Liver (tissue), 9 donors: ENCODE measurements around the gene TIPRL. TPM values are rescaled to one million over a fixed set of nuclear protein-coding genes. Genes with fewer than 3 reads are reported as not detected.

ENCODE experiments used
- DNase-seq: peaks from one replicate; pipeline ENCODE4 v3.0.0-alpha.2; 2017; ENCODE audit warnings: low spot score
- H3K27ac ChIP-seq, 2 donors: one replicate each; pipeline ENCODE4 v1.7.0; 2013; ENCODE audit warnings: inconsistent platforms in 2 of 2, low read length in 2 of 2, control low read depth in 1 of 2, low read depth in 1 of 2, mild to moderate bottlenecking in 1 of 2
- H3K27me3 ChIP-seq, 4 donors: one replicate each; pipeline versions ENCODE4 v1.6.1 to v1.7.0; 2013; ENCODE audit warnings: low read length in 3 of 4, inconsistent platforms in 1 of 4, mild to moderate bottlenecking in 1 of 4, moderate library complexity in 1 of 4; ENCODE audit not compliant: control insufficient read depth in 4 of 4, insufficient read depth in 4 of 4
- H3K36me3 ChIP-seq, 4 donors: one replicate each; pipeline versions ENCODE4 v1.6.1 to v1.7.0; 2013; ENCODE audit warnings: low read length in 3 of 4, mild to moderate bottlenecking in 3 of 4, low read depth in 1 of 4, moderate library complexity in 1 of 4; ENCODE audit not compliant: control insufficient read depth in 4 of 4, insufficient read depth in 3 of 4
- H3K4me1 ChIP-seq, 4 donors: one replicate each; pipeline versions ENCODE4 v1.6.1 to v1.7.0; 2013; ENCODE audit warnings: low read length in 3 of 4, mild to moderate bottlenecking in 3 of 4, moderate library complexity in 1 of 4; ENCODE audit not compliant: control insufficient read depth in 4 of 4, insufficient read depth in 4 of 4
- H3K4me3 ChIP-seq, 3 donors: one replicate each; pipeline versions ENCODE4 v1.6.1 to v1.7.0; 2013; ENCODE audit warnings: low read length in 3 of 3, control low read depth in 1 of 3, low read depth in 1 of 3, mild to moderate bottlenecking in 1 of 3
- H3K9ac ChIP-seq, 2 donors: one replicate each; pipeline ENCODE4 v1.7.0; 2013; ENCODE audit warnings: low read length in 2 of 2, mild to moderate bottlenecking in 2 of 2, moderate library complexity in 2 of 2, control low read depth in 1 of 2, low read depth in 1 of 2
- H3K9me3 ChIP-seq, 4 donors: one replicate each; pipeline versions ENCODE4 v1.6.1 to v1.7.0; 2013; ENCODE audit warnings: low read length in 3 of 4; ENCODE audit not compliant: control insufficient read depth in 4 of 4
- EGR1 ChIP-seq, 2 donors: IDR thresholded peaks; 2 replicates each; pipeline ENCODE4 v1.6.1; 2016 to 2018; ENCODE audit warnings: antibody characterized with exemption in 2 of 2, low read depth in 2 of 2
- FOXA1 ChIP-seq: IDR thresholded peaks from 2 replicates; pipeline ENCODE4 v1.6.1; 2016; ENCODE audit warnings: antibody characterized with exemption
- FOXA2 ChIP-seq: IDR thresholded peaks from 2 replicates; pipeline ENCODE4 v1.6.1; 2016; ENCODE audit warnings: antibody characterized with exemption
- GABPA ChIP-seq, 2 donors: IDR thresholded peaks in 1 of 2; conservative IDR thresholded peaks in 1 of 2; 2 replicates each; pipeline ENCODE4 v1.6.1; 2016; ENCODE audit warnings: antibody characterized with exemption in 2 of 2, mild to moderate bottlenecking in 1 of 2, moderate library complexity in 1 of 2
- HNF4A ChIP-seq, 2 donors: conservative IDR thresholded peaks; 2 replicates each; pipeline ENCODE4 v1.6.1; 2016; ENCODE audit warnings: antibody characterized with exemption in 2 of 2, mild to moderate bottlenecking in 2 of 2
- HNF4G ChIP-seq: IDR thresholded peaks from 2 replicates; pipeline ENCODE4 v1.6.1; 2016; ENCODE audit warnings: antibody characterized with exemption
- JUND ChIP-seq, 2 donors: IDR thresholded peaks; 2 replicates each; pipeline ENCODE4 v1.6.1; 2016; ENCODE audit warnings: antibody characterized with exemption in 2 of 2
- NR2F2 ChIP-seq: IDR thresholded peaks from 2 replicates; pipeline ENCODE4 v1.6.1; 2016; ENCODE audit warnings: antibody characterized with exemption
- RAD21 ChIP-seq, 2 donors: IDR thresholded peaks; 2 replicates each; pipeline ENCODE4 v1.6.1; 2016; ENCODE audit warnings: antibody characterized with exemption in 2 of 2, mild to moderate bottlenecking in 2 of 2
- RXRA ChIP-seq, 2 donors: IDR thresholded peaks; 2 replicates each; pipeline ENCODE4 v1.6.1; 2017 to 2018; ENCODE audit warnings: antibody characterized with exemption in 2 of 2, mild to moderate bottlenecking in 1 of 2
- SP1 ChIP-seq: IDR thresholded peaks from 2 replicates; pipeline ENCODE4 v1.6.1; 2018; ENCODE audit warnings: antibody characterized with exemption, mild to moderate bottlenecking
- TAF1 ChIP-seq: conservative IDR thresholded peaks from 2 replicates; pipeline ENCODE4 v1.6.1; 2016; ENCODE audit warnings: antibody characterized with exemption, mild to moderate bottlenecking
- YY1 ChIP-seq: IDR thresholded peaks from 2 replicates; pipeline ENCODE4 v1.6.1; 2016; ENCODE audit warnings: antibody characterized with exemption, mild to moderate bottlenecking
- WGBS: extraction: QIAGEN DNeasy Blood & Tissue Kit; methylation state at CpG from one replicate; pipeline ENCODE4 v1.1.7; 2013; 5-methylcytosine and 5-hydroxymethylcytosine counted together
- polyA plus RNA-seq, 2 donors: library from polyadenylated mRNA; stranded (reverse) in 1 of 2; unstranded in 1 of 2; fragments of 200-250 nt in 1 of 2; fragments of >200 nt in 1 of 2; fragmentation: Nextera tagmentation in 1 of 2; extraction: Ambion mirVana in 1 of 2; gene quantifications; one replicate each; pipeline versions ENCODE4 v1.2.1 to v1.2.3, GENCODE V29; 2013 to 2015
- total RNA-seq, 2 donors: library from RNA; depleted of rRNA; stranded (reverse); fragments of >200 nt; gene quantifications; one replicate each; pipeline ENCODE4 v1.2.3, GENCODE V29; 2014
- TF ChIP-seq, protein P1 (sequence below): IDR thresholded peaks from 2 replicates; pipeline ENCODE4 v1.6.1; 2016; ENCODE audit warnings: antibody characterized with exemption, mild to moderate bottlenecking
- TF ChIP-seq, protein P2 (sequence below): IDR thresholded peaks from 2 replicates; pipeline ENCODE4 v1.6.1; 2016; ENCODE audit warnings: antibody characterized with exemption
- TF ChIP-seq, protein P3 (sequence below): IDR thresholded peaks from 2 replicates; pipeline ENCODE4 v1.6.1; 2016; ENCODE audit warnings: antibody characterized with exemption
- TF ChIP-seq, protein P4 (sequence below): fragments of 150-350 bp; IDR thresholded peaks from 2 replicates; pipeline ENCODE4 v1.5.1; 2017; ENCODE audit warnings: improper control_type of control experiment, low read depth, low read length; ENCODE audit not compliant: missing input control
- donor health status: healthy.
- donor health status: healthy.
- donor health status: healthy.
- donor health status: healthy.
- donor health status: healthy.

The TIPRL gene
- total and polyA plus RNA-seq, 4 donors, result 11.2 to 20.0 (median 13.0) TPM

DNA sequence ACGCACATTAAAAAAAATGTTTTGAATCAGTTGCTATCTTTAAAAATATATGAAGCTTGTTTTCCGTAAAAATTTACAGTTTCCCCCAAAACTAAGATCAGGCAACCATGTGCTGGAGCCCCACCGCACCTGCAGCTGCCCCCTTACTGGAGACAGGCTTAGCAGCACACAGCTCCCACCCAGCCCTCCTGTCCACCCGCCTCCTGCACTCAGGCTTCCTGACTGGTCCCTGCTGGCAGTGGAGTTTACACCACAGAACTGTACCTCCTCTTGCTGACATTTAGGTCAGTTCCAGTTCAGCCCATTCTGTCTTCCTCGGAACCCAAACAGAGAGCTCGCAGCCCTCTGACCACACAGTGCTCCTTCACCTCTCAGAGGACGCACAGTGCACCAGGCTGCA, 44.1 kb upstream of the TIPRL start:
- no peak overlapping the region for H3K4me3 ChIP-seq
- peaks cover 0 to 14% (median 1%) of the 10 kb centered on the region in 4 donors for H3K27me3 ChIP-seq
- peaks cover 7 to 19% (median 11%) of the 10 kb centered on the region in 4 donors for H3K4me1 ChIP-seq
- no peaks in the 10 kb centered on the region for H3K36me3 ChIP-seq
- 87% methylated on average over 7 of the region's 7 CpGs for WGBS
- H3K9me3 ChIP-seq, result no peaks in the 10 kb centered on the region
- no peak for DNase-seq
- H3K9ac ChIP-seq, result no peak overlapping the region
- no peak overlapping the region for H3K27ac ChIP-seq
- no peak for TF ChIP-seq RAD21 (IDR thresholded peaks at IDR 0.05)
- no peak for TF ChIP-seq EGR1 (IDR thresholded peaks at IDR 0.05; ENCODE audit: low read depth in 2 of 2)
- no peak for TF ChIP-seq TAF1
- no peak for TF ChIP-seq YY1
- TF ChIP-seq, protein P1, sequence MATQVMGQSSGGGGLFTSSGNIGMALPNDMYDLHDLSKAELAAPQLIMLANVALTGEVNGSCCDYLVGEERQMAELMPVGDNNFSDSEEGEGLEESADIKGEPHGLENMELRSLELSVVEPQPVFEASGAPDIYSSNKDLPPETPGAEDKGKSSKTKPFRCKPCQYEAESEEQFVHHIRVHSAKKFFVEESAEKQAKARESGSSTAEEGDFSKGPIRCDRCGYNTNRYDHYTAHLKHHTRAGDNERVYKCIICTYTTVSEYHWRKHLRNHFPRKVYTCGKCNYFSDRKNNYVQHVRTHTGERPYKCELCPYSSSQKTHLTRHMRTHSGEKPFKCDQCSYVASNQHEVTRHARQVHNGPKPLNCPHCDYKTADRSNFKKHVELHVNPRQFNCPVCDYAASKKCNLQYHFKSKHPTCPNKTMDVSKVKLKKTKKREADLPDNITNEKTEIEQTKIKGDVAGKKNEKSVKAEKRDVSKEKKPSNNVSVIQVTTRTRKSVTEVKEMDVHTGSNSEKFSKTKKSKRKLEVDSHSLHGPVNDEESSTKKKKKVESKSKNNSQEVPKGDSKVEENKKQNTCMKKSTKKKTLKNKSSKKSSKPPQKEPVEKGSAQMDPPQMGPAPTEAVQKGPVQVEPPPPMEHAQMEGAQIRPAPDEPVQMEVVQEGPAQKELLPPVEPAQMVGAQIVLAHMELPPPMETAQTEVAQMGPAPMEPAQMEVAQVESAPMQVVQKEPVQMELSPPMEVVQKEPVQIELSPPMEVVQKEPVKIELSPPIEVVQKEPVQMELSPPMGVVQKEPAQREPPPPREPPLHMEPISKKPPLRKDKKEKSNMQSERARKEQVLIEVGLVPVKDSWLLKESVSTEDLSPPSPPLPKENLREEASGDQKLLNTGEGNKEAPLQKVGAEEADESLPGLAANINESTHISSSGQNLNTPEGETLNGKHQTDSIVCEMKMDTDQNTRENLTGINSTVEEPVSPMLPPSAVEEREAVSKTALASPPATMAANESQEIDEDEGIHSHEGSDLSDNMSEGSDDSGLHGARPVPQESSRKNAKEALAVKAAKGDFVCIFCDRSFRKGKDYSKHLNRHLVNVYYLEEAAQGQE, result no peak
- TF ChIP-seq GABPA (IDR thresholded peaks at IDR 0.05 in 1 of 2, conservative IDR thresholded peaks at IDR 0.05 in 1 of 2), result no peak
- no peak for TF ChIP-seq HNF4A (conservative IDR thresholded peaks at IDR 0.05)
- no peak for TF ChIP-seq SP1
- no peak for TF ChIP-seq NR2F2
- no peak for TF ChIP-seq HNF4G
- TF ChIP-seq JUND (IDR thresholded peaks at IDR 0.05), result no peak
- TF ChIP-seq FOXA2, result no peak
- no peak for TF ChIP-seq RXRA (IDR thresholded peaks at IDR 0.05)
- TF ChIP-seq, protein P2, sequence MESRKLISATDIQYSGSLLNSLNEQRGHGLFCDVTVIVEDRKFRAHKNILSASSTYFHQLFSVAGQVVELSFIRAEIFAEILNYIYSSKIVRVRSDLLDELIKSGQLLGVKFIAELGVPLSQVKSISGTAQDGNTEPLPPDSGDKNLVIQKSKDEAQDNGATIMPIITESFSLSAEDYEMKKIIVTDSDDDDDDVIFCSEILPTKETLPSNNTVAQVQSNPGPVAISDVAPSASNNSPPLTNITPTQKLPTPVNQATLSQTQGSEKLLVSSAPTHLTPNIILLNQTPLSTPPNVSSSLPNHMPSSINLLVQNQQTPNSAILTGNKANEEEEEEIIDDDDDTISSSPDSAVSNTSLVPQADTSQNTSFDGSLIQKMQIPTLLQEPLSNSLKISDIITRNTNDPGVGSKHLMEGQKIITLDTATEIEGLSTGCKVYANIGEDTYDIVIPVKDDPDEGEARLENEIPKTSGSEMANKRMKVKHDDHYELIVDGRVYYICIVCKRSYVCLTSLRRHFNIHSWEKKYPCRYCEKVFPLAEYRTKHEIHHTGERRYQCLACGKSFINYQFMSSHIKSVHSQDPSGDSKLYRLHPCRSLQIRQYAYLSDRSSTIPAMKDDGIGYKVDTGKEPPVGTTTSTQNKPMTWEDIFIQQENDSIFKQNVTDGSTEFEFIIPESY, result no peak
- TF ChIP-seq FOXA1, result no peak
- TF ChIP-seq, protein P3, sequence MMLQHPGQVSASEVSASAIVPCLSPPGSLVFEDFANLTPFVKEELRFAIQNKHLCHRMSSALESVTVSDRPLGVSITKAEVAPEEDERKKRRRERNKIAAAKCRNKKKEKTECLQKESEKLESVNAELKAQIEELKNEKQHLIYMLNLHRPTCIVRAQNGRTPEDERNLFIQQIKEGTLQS, result no peak

DNA sequence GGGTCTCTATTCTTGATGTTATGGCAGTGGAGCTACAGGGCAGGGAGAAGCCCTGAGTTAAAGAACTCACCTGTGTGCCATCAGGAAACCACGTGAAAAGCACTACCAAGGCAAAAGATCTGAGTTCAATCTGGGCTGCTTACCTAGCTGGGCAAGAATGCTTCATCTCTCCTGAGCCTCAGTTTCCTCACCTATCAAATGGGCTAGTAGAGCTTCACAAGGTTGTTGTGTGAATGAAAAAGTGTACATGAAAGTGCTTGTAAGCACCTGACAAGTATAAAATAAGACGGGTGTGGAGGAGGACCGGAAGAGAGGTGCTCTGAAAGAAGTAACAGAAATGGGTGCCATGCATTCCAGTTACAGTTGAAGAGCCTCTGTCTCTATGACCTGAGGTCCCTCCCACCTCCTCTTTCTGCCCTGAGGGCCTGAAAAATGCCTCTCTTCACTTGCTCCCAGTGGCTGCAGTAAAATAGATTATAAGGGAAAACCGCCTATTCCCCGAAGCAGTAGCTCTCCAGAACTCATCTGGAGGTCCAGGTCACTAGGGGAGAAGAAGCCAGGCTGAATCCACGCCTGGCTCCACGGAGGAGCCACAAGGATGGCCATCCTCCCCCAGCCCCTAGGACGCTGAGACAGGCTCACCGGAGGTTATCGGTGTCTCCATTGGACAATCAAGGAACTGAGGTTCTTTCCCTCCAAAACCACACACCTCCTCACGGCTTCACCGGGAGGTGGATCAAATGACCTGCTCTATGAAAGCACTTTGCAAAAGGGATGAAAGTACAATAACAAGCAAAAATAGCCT, 43.4 kb upstream of the TIPRL start:
- Histone ChIP-seq H3K9me3 (no peaks in the 10 kb centered on the region), H3K27ac (no peak overlapping the region), H3K36me3 (no peaks in the 10 kb centered on the region), H3K27me3 (peaks cover 0 to 14% (median 1%) of the 10 kb centered on the region in 4 donors), H3K4me3 (peak overlapping the region in 1 of 3 donors; percentile 31), H3K4me1 (peaks cover 7 to 19% (median 11%) of the 10 kb centered on the region in 4 donors), H3K9ac (no peak overlapping the region)
- 43% methylated on average over 12 of the region's 12 CpGs for WGBS
- TF ChIP-seq, protein P2, result no peak
- TF ChIP-seq HNF4G (no peak), SP1 (no peak), TAF1 (no peak), FOXA2 (no peak), HNF4A (conservative IDR thresholded peaks at IDR 0.05) (no peak), FOXA1 (no peak), YY1 (no peak)
- TF ChIP-seq, protein P4, sequence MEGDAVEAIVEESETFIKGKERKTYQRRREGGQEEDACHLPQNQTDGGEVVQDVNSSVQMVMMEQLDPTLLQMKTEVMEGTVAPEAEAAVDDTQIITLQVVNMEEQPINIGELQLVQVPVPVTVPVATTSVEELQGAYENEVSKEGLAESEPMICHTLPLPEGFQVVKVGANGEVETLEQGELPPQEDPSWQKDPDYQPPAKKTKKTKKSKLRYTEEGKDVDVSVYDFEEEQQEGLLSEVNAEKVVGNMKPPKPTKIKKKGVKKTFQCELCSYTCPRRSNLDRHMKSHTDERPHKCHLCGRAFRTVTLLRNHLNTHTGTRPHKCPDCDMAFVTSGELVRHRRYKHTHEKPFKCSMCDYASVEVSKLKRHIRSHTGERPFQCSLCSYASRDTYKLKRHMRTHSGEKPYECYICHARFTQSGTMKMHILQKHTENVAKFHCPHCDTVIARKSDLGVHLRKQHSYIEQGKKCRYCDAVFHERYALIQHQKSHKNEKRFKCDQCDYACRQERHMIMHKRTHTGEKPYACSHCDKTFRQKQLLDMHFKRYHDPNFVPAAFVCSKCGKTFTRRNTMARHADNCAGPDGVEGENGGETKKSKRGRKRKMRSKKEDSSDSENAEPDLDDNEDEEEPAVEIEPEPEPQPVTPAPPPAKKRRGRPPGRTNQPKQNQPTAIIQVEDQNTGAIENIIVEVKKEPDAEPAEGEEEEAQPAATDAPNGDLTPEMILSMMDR, result no peak
- no peak for DNase-seq
